ENCODE data around the gene INHBE.
"Not testable (repeated sequence)": the region's sequence is repeated elsewhere in the genome, so short reads cannot be mapped to it uniquely, and the experiment has no call there.

The INHBE gene

DNA sequence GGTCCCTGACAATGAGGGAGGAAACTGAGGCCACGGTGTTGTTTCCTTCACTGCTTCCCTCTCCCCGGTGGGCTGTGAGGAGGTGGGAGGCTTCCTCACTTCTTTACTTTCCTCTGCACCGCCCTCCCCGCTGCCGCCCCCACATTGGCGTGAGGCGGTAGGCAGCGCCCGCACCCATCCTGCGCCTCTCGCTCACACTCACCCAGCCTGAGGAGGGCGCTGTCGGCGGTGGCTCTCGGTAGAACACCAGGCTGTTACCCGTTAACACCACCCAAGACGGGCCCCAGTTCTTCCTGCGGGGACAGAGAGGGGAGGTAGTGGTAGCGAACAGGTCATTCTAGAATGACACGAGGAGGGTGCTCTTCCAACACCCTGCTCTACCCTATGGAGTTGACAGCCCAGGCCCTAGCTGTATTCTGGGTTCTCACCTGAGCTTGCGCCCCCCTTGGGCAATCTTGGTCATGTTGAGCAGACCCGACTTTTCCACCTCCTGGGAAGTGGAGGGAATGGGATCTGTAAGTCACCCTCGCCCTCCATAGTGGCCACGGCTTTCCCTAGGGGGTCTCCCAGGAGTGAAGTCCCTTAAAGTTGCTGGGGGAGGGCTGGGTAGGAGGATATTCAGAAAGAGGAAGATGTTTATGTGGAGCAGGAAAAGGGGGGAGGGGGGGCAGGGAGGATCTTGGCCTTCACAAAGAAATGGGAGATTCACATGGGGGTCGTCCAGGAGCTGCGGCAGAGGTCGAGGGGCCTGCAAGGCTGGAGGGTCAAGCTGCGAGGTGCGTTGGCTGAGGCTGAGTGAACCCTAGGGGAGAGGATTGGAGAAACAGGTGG, 21.3 kb downstream of the INHBE start:
- no peak for DNase-seq (ENCODE audit: low spot score)

DNA sequence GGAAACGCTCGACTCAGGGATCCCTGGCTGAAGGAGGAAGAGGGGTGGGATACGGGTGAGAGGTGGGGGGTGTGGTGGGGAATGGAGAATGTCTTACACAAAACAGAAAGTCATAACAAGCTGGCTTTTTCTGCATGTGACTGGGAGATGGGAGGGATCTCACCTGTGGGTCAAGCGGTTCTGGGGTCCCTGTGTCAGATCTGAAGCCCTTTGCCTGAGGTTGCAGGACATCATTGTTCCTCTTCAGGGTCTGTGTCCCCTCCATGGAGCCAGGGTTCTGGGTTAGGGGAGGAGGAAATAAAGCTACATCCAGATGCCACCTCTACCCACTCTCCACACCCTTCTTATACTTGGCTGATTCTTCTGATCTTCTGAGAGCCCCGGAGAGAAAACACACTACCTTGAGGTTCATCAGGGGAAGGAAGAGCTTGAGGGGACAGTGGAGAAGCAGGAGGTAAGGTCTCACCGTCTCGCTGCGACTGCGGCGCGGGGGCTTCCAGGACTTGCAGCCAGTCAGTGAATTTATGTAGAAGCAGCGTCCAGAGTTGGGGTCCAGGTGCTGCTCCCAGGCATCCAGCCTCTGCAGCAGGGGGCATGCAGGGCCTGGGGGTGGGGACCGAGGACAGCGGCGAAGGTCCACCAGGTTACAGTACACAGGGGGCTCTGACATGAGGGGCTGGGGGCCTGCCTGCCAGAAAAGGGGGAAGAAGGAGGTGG, 22.0 kb downstream of the INHBE start:
- DNase-seq (ENCODE audit: low spot score) = no peak

DNA sequence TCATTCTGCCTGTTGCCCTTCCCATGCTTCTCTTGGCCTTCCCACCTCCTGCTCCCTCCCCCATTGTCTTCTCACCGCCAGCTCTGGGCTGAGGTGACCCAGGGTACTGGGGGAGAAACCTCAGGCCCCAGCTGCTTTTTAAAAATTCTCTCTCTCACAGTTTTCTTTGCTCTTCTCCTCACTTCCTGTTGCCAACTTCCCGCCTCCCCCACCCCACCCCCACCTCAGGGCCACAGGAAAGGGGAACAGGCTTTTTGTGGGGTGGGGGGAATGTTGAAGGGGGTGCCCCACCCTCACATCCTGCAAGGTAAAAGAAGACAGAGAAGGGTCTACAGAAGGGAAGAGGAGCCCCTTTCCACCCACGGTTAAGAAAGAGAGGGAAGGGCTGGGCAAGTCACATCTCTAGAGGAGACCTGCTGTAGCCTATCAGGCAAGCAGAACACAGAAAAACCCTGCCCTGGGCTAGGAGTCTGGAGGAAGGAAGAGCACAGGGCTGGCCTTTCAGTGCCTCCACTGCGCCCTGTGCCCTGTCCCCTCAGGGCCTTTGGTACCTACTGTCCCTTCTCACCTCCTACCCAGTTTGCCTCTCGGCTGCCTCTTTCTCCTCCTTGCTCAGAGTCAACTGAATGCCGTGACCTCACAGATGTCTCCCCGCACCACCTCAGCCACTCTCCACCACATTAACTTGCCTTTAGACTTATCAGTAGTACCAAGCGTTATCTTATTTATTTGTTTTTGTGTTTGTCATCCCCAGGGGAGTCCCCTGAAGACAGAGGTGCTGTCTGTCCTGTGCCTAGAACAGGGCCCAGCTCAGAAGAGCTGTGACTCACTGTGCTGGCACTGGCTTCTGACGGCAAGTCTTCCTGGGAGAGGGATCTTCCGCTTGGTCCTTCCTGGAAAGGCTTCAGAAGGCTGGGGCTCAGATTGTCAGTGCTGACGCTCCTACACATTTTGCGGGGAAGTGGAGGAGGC, 22.9 kb downstream of the INHBE start:
- no peak for DNase-seq (ENCODE audit: low spot score)

GRCh38 chr12:57479043-57479375, 23.9 kb downstream of the INHBE start:
- DNase-seq (ENCODE audit: low spot score) = no peak

GRCh38 chr12:57479376-57480115, 24.4 kb downstream of the INHBE start, which contains the start of gene ARHGAP9:
TSS of gene ARHGAP9 (minus strand) at chr12:57479866. CDS start at chr12:57479406, 460 bp downstream.
- no peak for DNase-seq (ENCODE audit: low spot score)

DNA sequence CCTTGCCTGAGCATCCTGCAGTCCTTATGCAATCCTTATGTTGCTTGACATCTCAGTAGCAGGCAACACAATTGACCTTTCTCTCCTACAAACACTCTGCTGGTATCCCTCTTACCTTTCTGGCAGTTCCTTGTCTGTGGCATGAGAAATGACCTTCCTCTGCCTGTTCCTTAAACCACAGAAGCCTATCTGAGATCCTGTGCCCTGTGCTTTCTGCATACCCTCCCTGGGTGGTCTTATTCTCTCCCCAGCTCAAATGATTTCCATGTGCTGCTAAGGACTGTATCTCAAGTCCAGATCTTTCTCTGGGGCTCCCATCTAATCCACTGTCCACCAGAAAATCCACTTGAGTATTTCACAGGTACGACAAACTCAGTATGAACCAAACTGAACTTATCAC, 26.6 kb downstream of the INHBE start:
- no peak for DNase-seq (ENCODE audit: low spot score)

DNA sequence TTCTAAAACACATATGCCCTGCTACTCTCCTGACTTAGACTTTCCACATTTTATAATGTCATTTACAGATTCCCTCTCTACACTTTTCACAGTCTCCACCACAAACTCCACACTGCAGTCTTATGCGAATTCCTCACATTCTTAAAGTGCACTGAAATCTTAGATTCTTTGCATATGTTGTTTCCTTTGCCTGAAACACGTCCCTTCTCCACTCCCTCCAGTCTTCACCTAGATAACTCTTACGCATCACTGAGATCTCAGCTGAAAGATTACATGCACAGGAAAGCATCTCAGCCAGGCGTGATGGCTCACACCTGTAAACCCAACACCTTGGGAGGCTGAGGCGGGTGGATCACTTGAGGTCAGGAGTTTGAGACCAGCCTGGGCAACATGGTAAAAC, 28.4 kb downstream of the INHBE start:
- no peak for DNase-seq (ENCODE audit: low spot score)

DNA sequence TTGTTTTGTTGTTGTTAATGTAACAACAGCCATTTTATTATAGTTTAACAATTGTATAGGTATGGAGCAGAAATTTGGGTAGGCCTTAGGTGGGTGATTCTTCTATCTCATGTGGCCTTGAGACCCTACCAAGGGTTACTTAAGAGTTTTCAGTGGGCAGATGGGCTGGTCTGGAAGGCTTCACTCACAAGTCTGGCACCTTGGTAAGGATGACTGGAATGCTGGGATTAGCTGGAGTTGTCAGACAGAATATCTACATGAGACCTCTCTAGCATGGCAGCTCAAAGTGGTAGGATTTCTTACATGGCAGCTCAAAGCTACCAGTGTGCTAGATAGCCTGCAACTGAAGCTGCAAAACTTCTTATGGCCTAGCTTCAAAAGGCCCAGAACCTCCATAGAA, 30.6 kb downstream of the INHBE start:
- peak; percentile 61 for DNase-seq (ENCODE audit: low spot score)

- no peak for DNase-seq (ENCODE audit: low spot score)
These were observed 32.0 kb downstream of the INHBE start for GRCh38 chr12:57487055-57487596.

- peak; percentile 89 for DNase-seq (ENCODE audit: low spot score)
These were observed 32.7 kb downstream of the INHBE start, which contains the start of gene MARS1 for GRCh38 chr12:57487597-57488401. TSS of gene MARS1 (plus strand) at chr12:57488068. CDS start at chr12:57488091, 23 bp downstream.

DNA sequence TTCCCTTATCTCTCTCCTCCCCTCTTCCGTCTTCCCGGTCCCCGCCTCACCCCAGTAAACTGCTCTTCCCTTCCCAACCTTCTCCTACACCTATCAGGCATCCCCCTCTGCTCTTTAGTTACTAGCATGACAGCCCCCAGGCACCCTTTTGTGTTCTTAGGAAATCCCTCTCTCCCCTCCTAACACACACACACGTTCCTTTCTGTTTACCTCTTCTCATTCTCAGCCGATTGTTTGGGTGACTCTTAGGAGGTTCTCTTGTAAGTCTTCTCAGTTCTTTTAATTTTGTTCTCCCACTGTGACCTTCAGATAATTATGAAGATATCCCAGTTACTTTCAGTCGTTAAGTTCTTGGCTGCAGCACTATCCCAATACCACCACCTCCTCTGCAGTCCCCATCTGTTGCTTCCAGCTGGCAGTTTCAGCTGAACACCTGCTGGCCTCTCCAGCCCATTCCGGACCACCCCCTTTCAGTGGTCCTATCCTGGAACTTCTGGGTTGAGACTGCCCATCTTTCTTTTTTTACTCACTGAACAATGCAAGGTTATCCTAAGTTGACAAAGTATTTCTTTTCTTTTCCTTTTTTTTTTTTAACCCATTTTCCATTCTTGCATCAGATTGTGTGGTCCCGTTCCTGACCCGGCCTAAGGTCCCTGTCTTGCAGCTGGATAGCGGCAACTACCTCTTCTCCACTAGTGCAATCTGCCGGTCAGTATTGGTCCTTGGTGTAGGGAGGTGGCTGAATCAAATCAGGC, 33.5 kb downstream of the INHBE start:
- peak; percentile 53 for DNase-seq (ENCODE audit: low spot score)

DNA sequence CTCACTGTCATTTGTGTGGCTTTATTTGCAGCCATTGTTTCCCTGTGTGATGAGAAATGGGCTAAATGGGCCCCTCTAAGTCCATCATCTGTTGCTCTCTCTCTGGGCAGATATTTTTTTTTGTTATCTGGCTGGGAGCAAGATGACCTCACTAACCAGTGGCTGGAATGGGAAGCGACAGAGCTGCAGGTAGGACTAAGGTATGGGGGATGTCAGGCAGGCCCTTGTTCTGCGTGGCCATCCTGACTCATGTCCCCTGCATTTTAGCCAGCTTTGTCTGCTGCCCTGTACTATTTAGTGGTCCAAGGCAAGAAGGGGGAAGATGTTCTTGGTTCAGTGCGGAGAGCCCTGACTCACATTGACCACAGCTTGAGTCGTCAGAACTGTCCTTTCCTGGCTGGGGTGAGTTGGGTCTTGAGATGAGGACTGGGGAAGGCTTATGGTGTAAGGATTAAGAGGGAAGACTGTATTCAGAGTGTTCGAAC, 34.1 kb downstream of the INHBE start:
- no peak for DNase-seq (ENCODE audit: low spot score)

DNA sequence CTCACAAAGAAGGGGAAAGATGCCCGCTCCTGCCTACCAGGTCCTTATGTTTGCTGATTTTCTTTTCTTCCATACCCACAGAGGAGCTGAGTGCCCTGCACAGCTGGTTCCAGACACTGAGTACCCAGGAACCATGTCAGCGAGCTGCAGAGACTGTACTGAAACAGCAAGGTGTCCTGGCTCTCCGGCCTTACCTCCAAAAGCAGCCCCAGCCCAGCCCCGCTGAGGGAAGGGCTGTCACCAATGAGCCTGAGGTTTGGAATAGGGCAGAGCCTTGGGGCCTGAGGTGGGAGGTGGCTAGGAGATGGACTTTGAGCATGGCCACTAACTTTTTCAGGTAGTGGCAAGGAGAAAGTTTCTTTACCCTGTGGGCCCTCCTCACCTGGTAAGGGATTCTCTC, 35.0 kb downstream of the INHBE start:
- DNase-seq (ENCODE audit: low spot score) = no peak

GRCh38 chr12:57491393-57492280, 36.5 kb downstream of the INHBE start:
- no peak for DNase-seq (ENCODE audit: low spot score)

- not testable (repeated sequence) for DNase-seq (ENCODE audit: low spot score)
These were observed 40.1 kb downstream of the INHBE start for GRCh38 chr12:57495051-57495701.

GRCh38 chr12:57496822-57497221, 41.7 kb downstream of the INHBE start:
- no peak for DNase-seq (ENCODE audit: low spot score)

DNA sequence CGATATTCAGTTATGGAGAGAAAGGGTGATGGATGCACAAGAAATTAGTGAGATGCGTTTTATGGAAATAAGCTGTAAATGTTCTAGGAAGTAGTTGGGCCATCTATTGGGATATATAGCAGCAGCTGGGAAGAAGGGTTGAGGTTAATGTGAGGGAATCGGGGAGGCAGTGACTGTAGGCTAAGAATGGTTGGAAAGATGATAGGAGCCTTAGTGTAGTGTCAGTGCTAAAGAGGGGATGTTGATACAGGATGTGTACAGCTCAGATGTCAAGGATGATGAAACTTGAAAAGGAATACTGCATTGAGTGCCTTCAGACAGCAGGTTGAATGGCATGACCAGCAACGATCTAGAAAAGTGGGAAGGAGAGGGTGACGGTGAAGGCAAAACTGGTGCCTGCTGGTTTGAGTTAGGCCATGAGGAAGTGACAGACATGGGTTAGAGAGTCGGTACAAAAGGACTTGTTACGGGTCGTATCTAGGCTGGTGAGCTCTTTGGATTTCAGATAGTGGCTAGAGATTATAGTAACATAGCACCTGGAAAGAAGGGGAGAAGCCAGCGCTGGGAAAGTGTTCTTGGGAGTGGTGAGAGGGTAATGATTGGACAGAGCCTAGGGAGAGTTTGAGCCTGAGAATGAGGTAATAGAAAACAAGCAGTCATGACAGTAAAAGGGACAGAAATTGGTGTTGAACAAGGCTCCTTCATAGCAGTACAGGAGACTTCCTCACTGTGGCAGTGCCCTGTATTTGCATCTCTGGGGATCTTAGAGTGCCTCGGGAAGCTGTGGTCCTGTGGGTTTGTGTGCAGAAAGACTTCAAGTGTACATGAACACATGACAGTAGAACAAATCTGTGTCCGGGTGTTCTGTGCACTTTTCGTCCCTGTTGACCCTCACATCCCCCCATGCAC, 42.4 kb downstream of the INHBE start:
- no peak for DNase-seq (ENCODE audit: low spot score)
